HCT116 (cell line): ENCODE data around the gene KERA. TPM values are rescaled to one million over a fixed set of nuclear protein-coding genes. Genes with fewer than 3 reads are reported as not detected.

ENCODE experiments used
- ATAC-seq: fragments of 200-7000 bp; cut with Tn5 transposase; 2 replicates; pipeline ENCODE4 v1.9.1; 2020; ENCODE audit warnings: mild to moderate bottlenecking, moderate library complexity
- BruUV-seq: library from RNA; stranded (reverse); fragments of 400-500 nt; replicated peaks from 2 replicates; lab custom pipeline; 2021; lab: Mats Ljungman, UMichigan
- CTCF ChIA-PET: fragments of 300-600 bp; sonication (Branson Sonifier 250); formaldehyde crosslinking; loops from one replicate; lab custom pipeline; 2021; ENCODE audit warnings: antibody characterized with exemption; lab: Charles Lee
- POLR2A ChIA-PET: fragments of 300-600, 350-600 bp; sonication (Branson Sonifier 250); formaldehyde crosslinking; loops from one replicate; lab custom pipeline; 2021; ENCODE audit warnings: antibody characterized with exemption; lab: Charles Lee
- RAD21 ChIA-PET, 2 experiments: fragments of 300-600 bp; sonication (Branson Sonifier 250); formaldehyde crosslinking; loops; one replicate each; lab custom pipeline; 2023; ENCODE audit warnings: low total read pairs in 2 of 2; ENCODE audit not compliant: uncharacterized antibody in 2 of 2, unreplicated experiment in 2 of 2, low non-redundant PET in 1 of 2; lab: Charles Lee
- DNase-seq: peaks from one replicate; pipeline ENCODE4 v3.0.0-alpha.2; 2010; ENCODE audit warnings: low read depth, low spot score
- H2AFZ ChIP-seq: fragments of 200-600 bp; shearing (Covaris generic), sonication (generic); 2 replicates; pipeline ENCODE4 v1.6.1; 2017; ENCODE audit warnings: low read depth, mixed run types, mixed read lengths, antibody characterized with exemption, low read length; ENCODE audit not compliant: poor library complexity, severe bottlenecking
- H3K27ac ChIP-seq: 2 replicates; pipeline ENCODE4 v1.5.1; 2012; ENCODE audit warnings: low read depth, low read length
- H3K27me3 ChIP-seq: fragments of 200-600 bp; sonication (generic); 2 replicates; pipeline ENCODE4 v1.6.1; 2016; ENCODE audit warnings: mixed run types, low read length, mixed read lengths; ENCODE audit not compliant: insufficient read depth
- H3K36me3 ChIP-seq, 2 experiments: fragments of 200-500 bp in 1 of 2; fragments of 200-600 bp in 1 of 2; sonication (Bioruptor generic) in 1 of 2; sonication (generic) in 1 of 2; 2 replicates each; pipeline versions ENCODE4 v1.5.1 to v1.6.1; 2014 to 2016; ENCODE audit warnings: low read length in 2 of 2, inconsistent platforms in 1 of 2, mixed read lengths in 1 of 2, mixed run types in 1 of 2; ENCODE audit not compliant: insufficient read depth in 2 of 2, control insufficient read depth in 1 of 2
- H3K4me1 ChIP-seq, 2 experiments: fragments of 200-600 bp in 1 of 2; sonication (generic) in 1 of 2; 2 replicates each; pipeline versions ENCODE4 v1.5.1 to v1.6.1; 2012 to 2017; ENCODE audit warnings: low read length in 2 of 2, inconsistent platforms in 1 of 2, mild to moderate bottlenecking in 1 of 2, mixed read lengths in 1 of 2, mixed run types in 1 of 2, moderate library complexity in 1 of 2; ENCODE audit not compliant: insufficient read depth in 2 of 2, control insufficient read depth in 1 of 2
- H3K4me2 ChIP-seq: fragments of 200-600 bp; sonication (generic); 2 replicates; pipeline ENCODE4 v1.6.1; 2017; ENCODE audit warnings: mixed run types, low read length, mixed read lengths
- H3K4me3 ChIP-seq, 2 experiments: fragments of 200-600 bp in 1 of 2; sonication (generic) in 1 of 2; replicated peaks in 1 of 2; 2 replicates each; pipeline ENCODE4 v1.5.1; 2011 to 2016; ENCODE audit warnings: low read length in 2 of 2, control low read depth in 1 of 2, low read depth in 1 of 2, mild to moderate bottlenecking in 1 of 2, mixed read lengths in 1 of 2, mixed run types in 1 of 2
- H3K79me2 ChIP-seq: fragments of 200-600 bp; sonication (generic); 2 replicates; pipeline ENCODE4 v1.6.1; 2017; ENCODE audit warnings: mild to moderate bottlenecking, mixed run types, low read length, moderate library complexity, mixed read lengths; ENCODE audit not compliant: insufficient read depth
- H3K9ac ChIP-seq: fragments of 200-600 bp; sonication (generic); 2 replicates; pipeline ENCODE4 v1.6.1; 2016; ENCODE audit warnings: low read length, mixed read lengths
- H3K9me2 ChIP-seq: fragments of 200-600 bp; sonication (generic), shearing (Covaris generic); 2 replicates; pipeline ENCODE4 v1.6.1; 2017; ENCODE audit warnings: mixed run types, mild to moderate bottlenecking, moderate library complexity; ENCODE audit not compliant: insufficient read depth
- H3K9me3 ChIP-seq, 2 experiments: fragments of 200-500 bp in 1 of 2; fragments of 200-600 bp in 1 of 2; sonication (Bioruptor generic) in 1 of 2; sonication (generic) in 1 of 2; 2 replicates each; pipeline ENCODE4 v1.6.1; 2014 to 2017; ENCODE audit warnings: low read length in 2 of 2, mixed read lengths in 2 of 2, inconsistent platforms in 1 of 2, low read depth in 1 of 2, mild to moderate bottlenecking in 1 of 2, mixed run types in 1 of 2, moderate library complexity in 1 of 2; ENCODE audit not compliant: control insufficient read depth in 1 of 2, insufficient read depth in 1 of 2
- H4K20me1 ChIP-seq: fragments of 200-600 bp; sonication (generic), shearing (Covaris generic); 2 replicates; pipeline ENCODE4 v1.6.1; 2017; ENCODE audit warnings: mixed run types, mild to moderate bottlenecking, moderate library complexity; ENCODE audit not compliant: insufficient read depth
- ATF3 ChIP-seq: IDR thresholded peaks from 2 replicates; pipeline ENCODE4 v1.6.1; 2012
- CBX3 ChIP-seq: IDR thresholded peaks from 2 replicates; pipeline ENCODE4 v1.6.1; 2012; ENCODE audit warnings: low read depth
- CTCF ChIP-seq, 3 experiments: fragments of 200-600 bp in 1 of 3; sonication (generic) in 1 of 3; IDR thresholded peaks in 2 of 3; conservative IDR thresholded peaks in 1 of 3; 2 replicates each; pipeline ENCODE4 v1.5.1; 2012 to 2017; ENCODE audit warnings: low read depth in 2 of 3, low read length in 2 of 3, antibody characterized with exemption in 1 of 3, borderline replicate concordance in 1 of 3, control low read depth in 1 of 3, mild to moderate bottlenecking in 1 of 3, mixed read lengths in 1 of 3, mixed run types in 1 of 3, moderate library complexity in 1 of 3; ENCODE audit not compliant: insufficient read depth in 1 of 3
- EGR1 ChIP-seq: IDR thresholded peaks from 2 replicates; pipeline ENCODE4 v1.6.1; 2012; ENCODE audit warnings: low read depth
- ELF1 ChIP-seq: IDR thresholded peaks from 2 replicates; pipeline ENCODE4 v1.6.1; 2012; ENCODE audit warnings: low read depth, borderline replicate concordance
- EZH2 ChIP-seq: fragments of 200-600 bp; sonication (generic); IDR thresholded peaks from 2 replicates; pipeline ENCODE4 v1.6.1; 2017; ENCODE audit warnings: antibody characterized with exemption, mixed run types
- JUND ChIP-seq: IDR thresholded peaks from 2 replicates; pipeline ENCODE4 v1.6.1; 2012
- MAX ChIP-seq: IDR thresholded peaks from 2 replicates; pipeline ENCODE4 v1.6.1; 2012
- POLR2A ChIP-seq: IDR thresholded peaks from 2 replicates; pipeline ENCODE4 v1.7.0; 2011; ENCODE audit warnings: borderline replicate concordance; ENCODE audit not compliant: insufficient read depth, insufficient read length; ENCODE audit errors: extremely low read depth
- POLR2AphosphoS5 ChIP-seq: IDR thresholded peaks from 2 replicates; pipeline ENCODE4 v1.6.1; 2011; ENCODE audit warnings: mild to moderate bottlenecking, low read depth, low read length, moderate library complexity
- RAD21 ChIP-seq: IDR thresholded peaks from 2 replicates; pipeline ENCODE4 v1.6.1; 2012; ENCODE audit warnings: low read depth, mild to moderate bottlenecking
- REST ChIP-seq: IDR thresholded peaks from 2 replicates; pipeline ENCODE4 v1.6.1; 2012; ENCODE audit warnings: low read depth
- SRF ChIP-seq: IDR thresholded peaks from 2 replicates; pipeline ENCODE4 v1.6.1; 2012; ENCODE audit warnings: low read depth
- TCF7L2 ChIP-seq: IDR thresholded peaks from 2 replicates; pipeline ENCODE4 v1.7.0; 2011; ENCODE audit warnings: borderline replicate concordance, inconsistent platforms; ENCODE audit not compliant: insufficient read depth, insufficient read length; ENCODE audit errors: extremely low read depth
- YY1 ChIP-seq: IDR thresholded peaks from 2 replicates; pipeline ENCODE4 v1.6.1; 2011; ENCODE audit warnings: low read length, low read depth, moderate library complexity, mild to moderate bottlenecking; ENCODE audit not compliant: insufficient replicate concordance; ENCODE audit errors: extremely low read depth
- ZBTB33 ChIP-seq: IDR thresholded peaks from 2 replicates; pipeline ENCODE4 v1.6.1; 2011; ENCODE audit warnings: mild to moderate bottlenecking, low read length, moderate library complexity; ENCODE audit not compliant: insufficient replicate concordance; ENCODE audit errors: extremely low read depth
- ZFX ChIP-seq: fragments of 450-650 bp; IDR thresholded peaks from 2 replicates; pipeline ENCODE4 v1.6.1; 2017
- ZNF274 ChIP-seq: fragments of 200-500 bp; sonication (Bioruptor generic); IDR thresholded peaks from 2 replicates; pipeline ENCODE4 v1.6.1; 2014; ENCODE audit warnings: mild to moderate bottlenecking, low read depth, low read length, inconsistent platforms
- intact Hi-C: fragments of 100-400 bp; cut with micrococcal nuclease; formaldehyde crosslinking; loops from 2 replicates; pipeline ENCODE4 v1.10.0; 2022
- total RNA-seq: library from RNA; stranded (reverse); gene quantifications from one replicate; pipeline ENCODE4 v1.2.1, GENCODE V29; 2021; ENCODE audit not compliant: unreplicated experiment

KERA gene
- total RNA-seq, 1 experiment from 2014 or later = not detected

GRCh38 chr12:91007531-91008290 lies 50.1 kb downstream of the KERA start:
- BruUV-seq = no TSS peak

More at GRCh38 chr12:91007531-91008290, 50.1 kb downstream of the KERA start:
- no peak for ATAC-seq
- Histone ChIP-seq H3K27me3 (no peaks in the 10 kb centered on the region), H4K20me1 (no peaks in the 10 kb centered on the region), H3K9me2 (no peaks in the 10 kb centered on the region), H3K79me2 (no peaks in the 10 kb centered on the region), H3K36me3 (no peaks in the 10 kb centered on the region), H3K27ac (no peak overlapping the region), H2AFZ (no peak overlapping the region), H3K4me1 (no peaks in the 10 kb centered on the region; a peak in 1 of 4 replicates), H3K9ac (no peak overlapping the region), H3K9me3 (no peaks in the 10 kb centered on the region)
- ChIA-PET POLR2A (no interaction called here), RAD21 (no interaction called here), CTCF (no interaction called here)
- intact Hi-C loops = no loop called here
- DNase-seq = no peak
- TF ChIP-seq SRF = no peak
- no peak for TF ChIP-seq EGR1
- no peak for TF ChIP-seq POLR2AphosphoS5
- TF ChIP-seq MAX = no peak
- TF ChIP-seq YY1 = no peak
- no peak for TF ChIP-seq POLR2A
- no peak for TF ChIP-seq TCF7L2
- no peak for TF ChIP-seq JUND
- TF ChIP-seq ATF3 = no peak
- TF ChIP-seq ZFX = no peak
- no peak for TF ChIP-seq EZH2
- TF ChIP-seq ZBTB33 = no peak
- no peak for TF ChIP-seq ELF1
- no peak for TF ChIP-seq CBX3
- TF ChIP-seq REST = no peak
- no peak for TF ChIP-seq RAD21
- TF ChIP-seq ZNF274 = no peak
- TF ChIP-seq CTCF (IDR thresholded peaks at IDR 0.05 in 2 of 3, conservative IDR thresholded peaks at IDR 0.05 in 1 of 3; ENCODE audit: borderline replicate concordance in 1 of 3, insufficient read depth in 1 of 3, low read depth in 2 of 3, low read length in 2 of 3) = no peak
- TF ChIP-seq, all 23 proteins: peak for 0
- no peak overlapping the region for H3K4me3 ChIP-seq
- H3K4me2 ChIP-seq = no peak overlapping the region
